Large intestine (tissue), 3 donors: ENCODE results near the gene ZNF385B. TPM values are rescaled to one million over a fixed set of nuclear protein-coding genes. Genes with fewer than 3 reads are reported as not detected.

Source experiments
- DNase-seq, 2 donors: peaks; one replicate each; pipeline versions ENCODE4 v3.0.0 to v3.0.0-alpha.2; 2013
- H3K27ac ChIP-seq: one replicate; pipeline ENCODE4 v1.5.1; 2013; ENCODE audit warnings: low read length
- H3K27me3 ChIP-seq: 2 replicates; pipeline ENCODE4 v1.6.1; 2013; ENCODE audit warnings: low read length; ENCODE audit not compliant: control insufficient read depth, insufficient read depth
- H3K36me3 ChIP-seq: 2 replicates; pipeline ENCODE4 v1.6.1; 2013; ENCODE audit warnings: low read length; ENCODE audit not compliant: control insufficient read depth, insufficient read depth
- H3K4me1 ChIP-seq: one replicate; pipeline ENCODE4 v1.6.1; 2013; ENCODE audit warnings: low read length; ENCODE audit not compliant: control insufficient read depth, insufficient read depth
- H3K4me3 ChIP-seq: one replicate; pipeline ENCODE4 v1.5.1; 2013; ENCODE audit warnings: low read length
- H3K9me3 ChIP-seq: one replicate; pipeline ENCODE4 v1.6.1; 2013; ENCODE audit warnings: mild to moderate bottlenecking, low read depth, low read length, moderate library complexity; ENCODE audit not compliant: control insufficient read depth
- WGBS: methylation state at CpG from one replicate; pipeline ENCODE4 v1.1.5; 2013; ENCODE audit warnings: low lambda C conversion rate; ENCODE audit not compliant: insufficient coverage; 5-methylcytosine and 5-hydroxymethylcytosine counted together
- polyA plus RNA-seq: library from polyadenylated mRNA; unstranded; fragments of 120-200 nt; gene quantifications from one replicate; pipeline ENCODE4 v1.2.1, GENCODE V29; 2013

ZNF385B gene
- polyA plus RNA-seq, 1 donor: 2.0 TPM

DNA sequence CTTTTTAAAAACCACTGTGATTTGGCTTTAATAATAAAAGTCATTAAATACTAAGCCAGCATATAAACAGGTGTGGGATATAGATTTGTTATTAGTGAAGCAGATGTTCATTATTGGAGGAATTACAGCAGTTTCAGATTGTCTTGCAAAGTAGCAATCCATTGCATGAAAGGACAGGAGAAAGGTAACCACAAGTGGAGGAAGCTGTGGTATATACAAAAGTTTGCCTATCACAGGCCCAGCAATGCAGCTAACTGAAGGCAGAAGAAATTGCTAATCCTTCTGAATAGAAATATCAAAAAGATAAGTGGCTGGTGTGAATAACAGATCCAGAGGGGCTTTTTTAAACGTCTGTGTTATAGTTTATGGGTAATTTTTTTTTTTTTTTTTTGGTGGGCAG, 199.4 kb downstream of the ZNF385B start:
- Histone ChIP-seq H3K27me3 (no peaks in the 10 kb centered on the region), H3K9me3 (no peaks in the 10 kb centered on the region), H3K36me3 (no peaks in the 10 kb centered on the region), H3K4me3 (no peak overlapping the region), H3K27ac (no peak overlapping the region), H3K4me1 (no peaks in the 10 kb centered on the region)
- WGBS: no CpG with 5 or more reads among the region's 1 CpG
- no peak for DNase-seq

DNA sequence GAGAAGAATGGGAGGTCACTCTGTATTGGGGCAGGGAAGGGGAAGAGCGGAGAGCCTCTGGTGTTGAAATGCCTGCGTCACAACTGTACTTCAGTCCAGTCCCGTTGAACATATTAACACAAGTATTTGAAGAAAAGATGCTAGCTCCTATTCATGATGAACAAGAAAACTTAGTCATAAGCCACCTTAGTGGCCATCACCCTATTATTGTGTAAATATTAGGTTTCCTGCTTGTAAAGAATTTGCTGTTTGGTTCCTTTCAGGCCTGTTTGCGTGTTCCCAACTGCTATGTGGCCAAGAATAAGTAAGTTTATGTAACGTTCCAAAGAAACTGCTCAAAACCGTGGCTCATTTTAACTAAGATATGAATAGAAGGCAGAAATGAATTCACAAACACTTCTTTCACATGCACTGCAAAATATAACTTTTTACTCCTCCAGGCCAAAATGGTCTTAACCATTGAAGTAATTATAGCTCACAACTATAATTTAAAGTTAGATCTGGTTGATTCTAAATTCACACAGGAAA, 204.3 kb downstream of the ZNF385B start:
- H3K4me1 ChIP-seq: no peaks in the 10 kb centered on the region
- H3K27ac ChIP-seq: no peak overlapping the region
- no peak overlapping the region for H3K4me3 ChIP-seq
- 100% methylated on average over 1 of the region's 6 CpGs for WGBS
- H3K27me3 ChIP-seq: no peaks in the 10 kb centered on the region
- no peaks in the 10 kb centered on the region for H3K36me3 ChIP-seq
- DNase-seq: no peak
- H3K9me3 ChIP-seq: no peaks in the 10 kb centered on the region

DNA sequence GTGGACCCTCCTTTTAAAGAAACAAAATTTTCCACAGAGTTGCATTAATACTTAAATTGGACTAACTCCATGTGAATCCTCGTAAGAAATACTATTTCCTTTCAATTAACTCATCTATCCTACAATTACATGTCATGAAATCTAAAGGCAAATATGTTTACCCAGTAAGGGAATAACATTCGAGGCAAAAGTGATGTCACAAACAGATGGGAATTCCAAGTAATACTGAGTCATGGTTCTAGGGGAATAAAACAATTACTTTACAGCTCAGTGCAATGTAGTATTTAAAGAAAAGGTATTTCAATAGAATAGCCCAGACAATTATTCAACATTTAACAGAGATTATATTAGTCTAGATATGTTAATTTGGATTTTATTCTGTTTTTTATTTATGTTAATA, 205.8 kb downstream of the ZNF385B start:
- Histone ChIP-seq H3K4me1 (no peaks in the 10 kb centered on the region), H3K27ac (no peak overlapping the region)

DNA sequence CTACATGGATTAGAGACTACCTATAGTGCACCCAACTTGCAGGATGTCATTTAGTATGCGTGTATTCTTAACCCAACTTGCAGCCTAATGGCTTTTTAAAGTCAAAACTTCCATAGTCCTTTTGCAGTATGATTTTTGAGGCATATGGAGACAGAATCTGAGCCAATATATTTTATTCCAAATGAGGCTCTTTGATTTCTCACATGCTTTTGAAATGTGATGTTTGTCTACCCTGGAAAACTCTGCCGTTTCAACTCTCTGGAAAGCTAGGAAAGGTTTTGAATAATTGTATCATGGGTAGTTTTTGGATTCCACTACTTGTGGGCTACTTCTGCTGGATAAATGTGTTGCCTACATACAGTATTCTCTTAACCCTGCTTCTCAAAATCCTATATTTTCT, 206.6 kb downstream of the ZNF385B start:
- H3K36me3 ChIP-seq: no peaks in the 10 kb centered on the region
- no peak for DNase-seq
- H3K4me1 ChIP-seq: no peaks in the 10 kb centered on the region
- WGBS: no CpG with 5 or more reads among the region's 2 CpGs
- H3K9me3 ChIP-seq: no peaks in the 10 kb centered on the region
- H3K4me3 ChIP-seq: no peak overlapping the region
- no peaks in the 10 kb centered on the region for H3K27me3 ChIP-seq
- H3K27ac ChIP-seq: no peak overlapping the region

More for the DNA sequence above, 205.8 kb downstream of the ZNF385B start:
- Histone ChIP-seq H3K4me3 (no peak overlapping the region), H3K36me3 (no peaks in the 10 kb centered on the region), H3K27me3 (no peaks in the 10 kb centered on the region), H3K9me3 (no peaks in the 10 kb centered on the region)
- 100% methylated on average over 1 of the region's 2 CpGs for WGBS
- no peak for DNase-seq

DNA sequence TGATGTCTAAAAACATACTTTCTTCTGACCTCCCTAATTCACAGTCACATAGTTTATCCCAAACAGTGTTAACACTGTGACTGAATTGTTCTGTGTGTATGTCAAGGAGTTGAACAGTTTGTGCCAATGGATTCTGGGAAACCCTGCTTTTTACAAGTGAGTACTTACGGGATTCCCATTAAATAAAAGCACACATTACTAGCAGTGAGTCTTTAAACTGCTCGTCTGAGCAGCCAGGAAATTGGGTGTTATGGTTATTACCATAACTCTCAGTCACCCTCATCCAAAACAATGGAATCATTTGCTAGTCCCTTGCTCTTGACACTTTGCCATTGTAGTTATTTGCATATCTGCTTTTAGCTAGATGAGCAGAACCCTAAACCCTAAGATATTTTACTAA, 209.1 kb downstream of the ZNF385B start:
- WGBS: no CpG with 5 or more reads among the region's 2 CpGs
- Histone ChIP-seq H3K36me3 (no peaks in the 10 kb centered on the region), H3K27ac (no peak overlapping the region), H3K9me3 (no peaks in the 10 kb centered on the region), H3K4me1 (no peaks in the 10 kb centered on the region), H3K4me3 (no peak overlapping the region), H3K27me3 (no peaks in the 10 kb centered on the region)
- DNase-seq: no peak

DNA sequence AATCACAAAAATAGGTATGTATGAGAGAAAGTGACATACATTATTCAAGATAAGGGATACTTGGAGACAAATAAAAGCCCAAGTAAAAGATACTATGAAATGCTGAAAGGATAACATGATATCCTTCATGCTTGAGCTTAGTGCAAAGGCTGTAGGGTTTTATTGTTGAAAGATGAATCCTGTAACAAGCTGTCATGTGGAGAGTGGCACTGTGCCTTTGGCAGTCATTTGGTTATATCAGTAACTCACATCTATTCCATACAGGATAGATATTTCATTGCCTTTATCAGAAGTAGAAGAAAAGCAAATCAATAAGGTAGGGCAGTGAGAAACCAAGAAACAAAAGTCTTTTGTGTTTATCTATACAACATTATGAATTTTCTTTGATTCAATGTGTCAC, 211.0 kb downstream of the ZNF385B start:
- H3K4me1 ChIP-seq: no peaks in the 10 kb centered on the region
- no peak for DNase-seq
- no peaks in the 10 kb centered on the region for H3K36me3 ChIP-seq
- no peaks in the 10 kb centered on the region for H3K9me3 ChIP-seq
- H3K4me3 ChIP-seq: no peak overlapping the region
- no peak overlapping the region for H3K27ac ChIP-seq
- H3K27me3 ChIP-seq: no peaks in the 10 kb centered on the region

DNA sequence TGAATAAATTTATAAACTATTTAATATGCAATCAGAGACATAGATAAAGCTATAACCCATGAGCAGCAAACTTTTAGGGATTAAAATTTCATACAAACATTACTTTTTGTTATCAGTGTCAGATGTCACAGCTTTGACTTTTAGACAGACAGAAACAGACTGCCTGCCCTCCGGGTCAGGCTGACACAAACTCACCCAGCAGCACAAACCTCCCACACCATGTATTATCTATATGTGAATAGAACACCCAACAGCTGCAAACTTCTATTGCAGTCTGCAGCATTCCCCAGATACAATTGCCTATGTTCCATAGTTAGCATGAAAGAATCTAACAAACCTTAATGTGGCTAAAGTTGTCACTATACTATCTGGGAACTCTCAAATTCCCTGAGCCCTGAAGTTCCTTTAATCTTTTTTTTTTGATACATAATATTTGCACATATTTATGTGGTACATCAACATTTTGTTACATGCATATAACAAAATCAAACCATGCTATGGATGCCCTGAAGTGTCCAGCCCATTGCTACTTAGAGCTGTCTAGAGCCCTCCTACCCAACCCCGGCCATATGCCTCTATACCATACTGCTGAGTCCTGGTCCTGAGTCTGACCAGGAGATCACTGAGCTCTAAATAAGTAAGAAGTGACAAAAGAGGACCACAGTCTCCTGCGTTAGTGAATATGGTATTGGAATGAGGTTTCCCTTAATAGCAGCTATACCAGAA, 214.4 kb downstream of the ZNF385B start:
- no peaks in the 10 kb centered on the region for H3K9me3 ChIP-seq
- no peak overlapping the region for H3K27ac ChIP-seq
- H3K4me1 ChIP-seq: no peaks in the 10 kb centered on the region
- no CpG with 5 or more reads among the region's 3 CpGs for WGBS
- no peaks in the 10 kb centered on the region for H3K36me3 ChIP-seq
- no peak overlapping the region for H3K4me3 ChIP-seq
- no peak for DNase-seq
- H3K27me3 ChIP-seq: no peaks in the 10 kb centered on the region

DNA sequence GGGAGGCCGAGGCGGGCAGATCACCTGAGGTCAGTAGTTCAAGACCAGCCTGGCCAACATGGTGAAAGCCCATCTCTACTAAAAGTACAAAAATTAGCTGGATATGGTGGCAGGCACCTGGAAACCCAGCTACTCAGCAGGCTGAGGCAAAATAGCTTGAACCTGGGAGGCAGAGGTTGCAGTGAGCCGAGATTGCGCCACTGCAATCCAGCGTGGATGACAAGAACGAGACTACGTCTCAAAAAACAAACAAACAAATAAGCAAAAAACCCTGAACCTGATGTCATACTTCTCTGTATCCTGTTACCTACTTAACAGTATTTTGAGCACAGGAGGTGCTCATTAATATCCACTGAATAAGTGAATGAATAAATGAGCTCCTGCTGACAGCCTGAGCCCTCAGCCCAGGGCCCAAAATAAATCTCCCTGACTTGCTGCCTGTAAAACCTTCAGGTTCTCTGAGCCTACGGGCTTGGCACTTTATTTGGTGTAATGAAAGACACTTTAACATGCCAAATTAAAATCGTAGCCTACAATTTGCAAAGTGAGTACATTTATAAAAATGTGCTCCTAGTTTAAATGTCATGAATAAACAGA, 215.1 kb downstream of the ZNF385B start:
- H3K9me3 ChIP-seq: no peaks in the 10 kb centered on the region
- H3K27me3 ChIP-seq: no peaks in the 10 kb centered on the region
- H3K27ac ChIP-seq: no peak overlapping the region
- no peaks in the 10 kb centered on the region for H3K36me3 ChIP-seq
- DNase-seq: no peak
- 100% methylated on average over 1 of the region's 9 CpGs for WGBS
- H3K4me1 ChIP-seq: no peaks in the 10 kb centered on the region
- no peak overlapping the region for H3K4me3 ChIP-seq

DNA sequence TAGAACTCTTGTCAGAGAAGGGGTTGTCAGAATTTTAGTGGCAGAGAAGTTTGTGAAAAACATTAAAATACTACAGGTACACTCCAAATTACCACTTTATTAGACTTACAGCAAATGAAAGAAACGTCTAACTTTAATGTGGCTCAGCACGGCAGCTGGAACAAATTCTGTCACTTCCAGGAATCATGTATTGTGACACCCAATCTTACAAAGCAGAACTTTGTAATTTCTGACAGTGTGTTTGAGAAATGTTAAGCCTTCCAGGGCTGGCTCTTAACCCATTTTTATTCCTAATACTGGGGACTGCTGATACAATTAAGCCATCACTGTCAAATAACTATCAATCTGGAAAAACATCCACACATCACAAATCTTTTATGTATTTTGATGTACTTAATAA, 216.4 kb downstream of the ZNF385B start:
- no peaks in the 10 kb centered on the region for H3K4me1 ChIP-seq
- H3K4me3 ChIP-seq: no peak overlapping the region
- no peak for DNase-seq
- H3K9me3 ChIP-seq: no peaks in the 10 kb centered on the region
- no peak overlapping the region for H3K27ac ChIP-seq
- H3K27me3 ChIP-seq: no peaks in the 10 kb centered on the region
- H3K36me3 ChIP-seq: no peaks in the 10 kb centered on the region
- no CpG with 5 or more reads among the region's 2 CpGs for WGBS

DNA sequence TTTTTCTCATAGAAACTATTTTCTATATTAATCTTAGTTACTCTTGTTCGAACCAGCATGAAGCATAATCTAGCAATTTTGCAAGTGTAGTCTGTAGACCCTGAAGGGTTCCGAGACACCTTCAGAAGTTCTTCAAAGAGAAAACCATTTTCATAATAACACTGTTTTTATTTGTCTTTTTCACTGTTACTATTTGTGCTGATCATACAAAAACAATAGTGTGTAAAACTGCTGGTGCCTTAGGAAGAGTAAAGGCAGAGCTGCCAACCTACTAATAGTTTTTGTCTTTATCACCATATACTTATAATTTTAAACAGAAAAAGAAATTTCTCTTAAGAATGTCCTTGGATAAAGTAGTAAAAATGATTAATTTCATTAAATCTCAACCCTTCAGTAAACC, 218.9 kb downstream of the ZNF385B start:
- no peak overlapping the region for H3K27ac ChIP-seq
- DNase-seq: no peak
- no peak overlapping the region for H3K4me3 ChIP-seq
- no peaks in the 10 kb centered on the region for H3K9me3 ChIP-seq
- no peaks in the 10 kb centered on the region for H3K4me1 ChIP-seq
- 100% methylated on average over 2 of the region's 2 CpGs for WGBS
- no peaks in the 10 kb centered on the region for H3K27me3 ChIP-seq
- no peaks in the 10 kb centered on the region for H3K36me3 ChIP-seq

DNA sequence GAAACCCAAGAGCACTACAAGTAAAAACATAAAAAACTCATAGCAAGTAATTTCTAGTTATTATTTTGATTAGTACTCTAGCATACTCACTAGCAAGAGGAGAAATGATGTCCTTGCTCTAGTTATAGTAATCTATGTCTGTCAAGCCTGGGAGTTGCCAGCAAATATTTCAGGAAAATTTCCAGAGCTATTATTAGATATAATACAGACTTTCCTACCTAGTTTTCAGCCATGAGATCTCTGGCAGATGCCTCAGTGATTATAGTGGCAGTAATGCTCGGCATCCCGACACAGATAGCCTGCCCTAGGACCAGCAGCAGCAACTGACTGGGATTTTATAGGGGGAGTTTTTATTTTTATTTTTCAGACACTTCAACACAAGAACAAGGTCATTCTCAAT, 224.4 kb downstream of the ZNF385B start:
- no peak for DNase-seq
- Histone ChIP-seq H3K4me3 (no peak overlapping the region), H3K27me3 (no peaks in the 10 kb centered on the region), H3K4me1 (no peaks in the 10 kb centered on the region), H3K9me3 (no peaks in the 10 kb centered on the region), H3K27ac (no peak overlapping the region), H3K36me3 (no peaks in the 10 kb centered on the region)
- no CpG with 5 or more reads among the region's 2 CpGs for WGBS
